CD4-positive, CD25-positive, alpha-beta regulatory T cell (primary cell): ENCODE measurements around the gene CHMP6. TPM values are rescaled to one million over a fixed set of nuclear protein-coding genes. Genes with fewer than 3 reads are reported as not detected.

Experiments used
- ATAC-seq, 2 donors: fragments of 150-1000 bp; cut with Tn5 transposase; one replicate each; pipeline ENCODE4 v1.10.0; 2021; ENCODE audit warnings: low read depth in 2 of 2, moderate number of reproducible peaks in 2 of 2, moderate library complexity in 1 of 2
- DNase-seq, 3 donors: peaks; one replicate each; pipeline versions ENCODE4 v3.0.0 to v3.0.0-alpha.2; 2012 to 2022; ENCODE audit warnings: mixed read lengths in 1 of 3
- H3K27ac ChIP-seq: one replicate; pipeline ENCODE4 v1.7.0; 2013; ENCODE audit warnings: mild to moderate bottlenecking, low read length; ENCODE audit not compliant: insufficient read depth, poor library complexity, severe bottlenecking
- H3K27me3 ChIP-seq: one replicate; pipeline ENCODE4 v1.7.0; 2013; ENCODE audit warnings: low read length; ENCODE audit not compliant: control insufficient read depth, insufficient read depth
- H3K36me3 ChIP-seq: one replicate; pipeline ENCODE4 v1.7.0; 2013; ENCODE audit warnings: mild to moderate bottlenecking, low read length, moderate library complexity; ENCODE audit not compliant: control insufficient read depth, insufficient read depth
- H3K4me1 ChIP-seq: 2 replicates; pipeline ENCODE4 v1.7.0; 2013; ENCODE audit warnings: mild to moderate bottlenecking, low read length; ENCODE audit not compliant: insufficient read depth, control insufficient read depth, poor library complexity, severe bottlenecking
- H3K4me3 ChIP-seq: one replicate; pipeline ENCODE4 v1.7.0; 2013; ENCODE audit warnings: low read depth, mild to moderate bottlenecking, low read length, moderate library complexity
- H3K9me3 ChIP-seq, 2 experiments: 1 replicate in 1 of 2; 2 replicates in 1 of 2; pipeline ENCODE4 v1.7.0; 2013; ENCODE audit warnings: low read length in 2 of 2, mild to moderate bottlenecking in 1 of 2, moderate library complexity in 1 of 2; ENCODE audit not compliant: control insufficient read depth in 2 of 2
- H3K27ac Mint-ChIP-seq, 3 donors: one replicate each; pipeline ENCODE4 v1.8.0; 2020 to 2022; ENCODE audit warnings: mild to moderate bottlenecking in 3 of 3, mixed read lengths in 3 of 3, moderate library complexity in 2 of 3
- H3K27me3 Mint-ChIP-seq: one replicate; pipeline ENCODE4 v1.8.0; 2022; ENCODE audit warnings: mild to moderate bottlenecking, mixed read lengths
- H3K36me3 Mint-ChIP-seq: one replicate; pipeline ENCODE4 v1.8.0; 2020; ENCODE audit warnings: mixed read lengths
- H3K4me1 Mint-ChIP-seq, 4 donors: one replicate each; pipeline ENCODE4 v1.8.0; 2020 to 2022; ENCODE audit warnings: mixed read lengths in 4 of 4, mild to moderate bottlenecking in 1 of 4
- H3K4me3 Mint-ChIP-seq, 4 donors: one replicate each; pipeline ENCODE4 v1.8.0; 2020 to 2022; ENCODE audit warnings: mild to moderate bottlenecking in 4 of 4, mixed read lengths in 4 of 4, moderate library complexity in 3 of 4
- H3K9me3 Mint-ChIP-seq, 7 donors: one replicate each; pipeline ENCODE4 v1.8.0; 2020 to 2022; ENCODE audit warnings: mixed read lengths in 7 of 7, mild to moderate bottlenecking in 3 of 7, moderate library complexity in 2 of 7
- polyA plus RNA-seq, 4 donors: library from polyadenylated mRNA; unstranded; fragments of 300-500 nt; fragmentation: Illumina TruSeq; gene quantifications; one replicate each; pipeline ENCODE4 v1.2.3, GENCODE V29; 2021
- total RNA-seq: library from RNA; stranded (reverse); gene quantifications from one replicate; pipeline ENCODE4 v1.2.3, GENCODE V29; 2022

Gene CHMP6
- total and polyA plus RNA-seq, 5 donors from 2014 or later: 25.5 to 43.5 (median 38.4) TPM

DNA sequence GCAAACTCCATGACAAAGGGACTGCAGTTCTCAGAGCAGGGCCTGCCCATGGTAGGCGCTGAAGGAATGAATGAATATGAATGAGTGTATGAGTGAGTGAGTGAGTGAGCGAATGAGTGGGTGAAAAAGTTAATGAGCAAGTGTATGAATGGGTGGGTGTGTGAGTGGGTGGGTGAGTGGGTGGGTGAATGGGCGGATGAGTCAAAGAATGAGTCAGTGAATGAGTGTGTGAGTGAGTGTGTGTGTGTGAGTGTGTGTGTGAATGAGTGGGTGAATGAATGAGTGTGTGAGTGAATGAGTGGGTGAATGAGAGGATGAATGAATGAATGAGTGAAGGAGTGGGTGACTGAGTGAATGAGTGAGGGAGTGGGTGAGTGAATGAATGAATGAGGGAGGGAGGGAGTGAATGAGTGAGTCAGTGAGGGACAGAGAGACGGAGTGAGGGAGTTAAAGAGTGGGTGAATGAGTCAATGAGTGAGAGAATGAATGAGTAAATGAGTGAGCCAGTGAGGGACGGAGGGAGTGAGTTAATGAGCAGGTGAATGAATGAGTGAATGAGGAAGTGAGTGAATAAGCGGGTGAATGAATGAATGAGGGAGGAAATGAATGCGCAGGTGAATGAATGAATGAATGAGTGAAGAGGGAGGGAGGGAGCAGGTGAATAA is 11.1 kb upstream of the CHMP6 start:
- Mint-ChIP-seq H3K4me3 (peak overlapping the region in 2 of 4 donors; percentile 31 to 62), H3K4me1 (peaks cover 0 to 10% (median 2%) of the 10 kb centered on the region in 4 donors), H3K36me3 (no peaks in the 10 kb centered on the region), H3K9me3 (peaks cover 0 to 1% (median 0%) of the 10 kb centered on the region in 7 donors), H3K27ac (peak overlapping the region in 1 of 3 donors; percentile 9), H3K27me3 (peaks cover 10% of the 10 kb centered on the region)
- H3K27me3 ChIP-seq: peaks cover 2% of the 10 kb centered on the region
- H3K4me3 ChIP-seq: no peak overlapping the region
- peak; percentile 17 to 22 for ATAC-seq
- H3K4me1 ChIP-seq: no peaks in the 10 kb centered on the region
- no peak overlapping the region for H3K27ac ChIP-seq
- H3K36me3 ChIP-seq: no peaks in the 10 kb centered on the region
- no peak for DNase-seq
- H3K9me3 ChIP-seq: no peaks in the 10 kb centered on the region

DNA sequence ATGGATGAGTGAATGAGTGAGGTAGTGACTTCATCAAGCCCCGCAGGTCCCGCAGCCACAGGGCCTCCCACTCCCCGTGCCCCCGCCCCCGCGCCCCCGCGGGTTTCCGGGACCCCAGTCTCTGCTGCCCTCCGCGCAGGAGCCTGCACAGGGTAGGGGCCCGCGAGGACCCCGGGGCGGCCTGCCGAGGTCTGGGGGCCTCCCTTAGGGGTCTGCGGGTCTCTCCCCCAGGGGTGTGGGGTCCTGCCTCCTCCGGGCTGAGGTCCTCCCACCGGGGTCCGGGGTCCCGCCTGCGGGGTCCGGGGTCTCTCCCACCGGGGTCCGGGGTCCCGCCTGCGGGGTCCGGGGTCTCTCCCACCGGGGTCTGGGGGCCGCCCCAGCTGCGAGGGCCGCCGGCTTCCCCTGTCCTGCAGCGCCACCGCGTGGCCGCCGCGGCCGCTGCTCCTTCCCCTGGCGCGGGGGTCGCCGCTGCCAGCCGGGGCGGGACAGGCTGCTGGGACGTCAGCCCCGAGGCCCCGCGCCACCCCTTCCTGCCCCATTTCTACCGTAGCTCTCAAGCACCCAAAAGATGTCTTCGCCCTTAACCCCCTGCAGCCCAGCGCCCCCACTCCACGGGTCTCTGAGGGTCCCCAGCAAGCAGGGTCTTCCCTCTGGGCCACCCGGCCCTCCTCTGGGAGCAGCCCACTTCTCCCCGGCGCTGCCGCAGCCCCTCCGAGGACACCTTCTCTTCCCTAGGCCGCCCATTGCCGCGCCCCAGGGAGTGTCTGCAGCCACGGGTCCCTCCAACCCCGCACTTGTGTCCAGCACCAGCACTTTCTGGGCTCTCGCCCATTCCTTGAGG is 10.4 kb upstream of the CHMP6 start:
- Mint-ChIP-seq H3K9me3 (peaks cover 0 to 1% (median 0%) of the 10 kb centered on the region in 7 donors), H3K27me3 (peaks cover 10% of the 10 kb centered on the region), H3K27ac (peak overlapping the region in 1 of 3 donors; percentile 9), H3K4me1 (peaks cover 0 to 10% (median 2%) of the 10 kb centered on the region in 4 donors), H3K4me3 (peak overlapping the region in 1 of 4 donors; percentile 31), H3K36me3 (no peaks in the 10 kb centered on the region)
- Histone ChIP-seq H3K27me3 (peaks cover 2% of the 10 kb centered on the region), H3K4me1 (no peaks in the 10 kb centered on the region), H3K4me3 (no peak overlapping the region), H3K9me3 (no peaks in the 10 kb centered on the region), H3K36me3 (no peaks in the 10 kb centered on the region), H3K27ac (no peak overlapping the region)
- DNase-seq (peak in 2 of 3 donors; percentile 16 to 31), ATAC-seq (peak; percentile 35 to 38)

- no peak overlapping the region for H3K27ac Mint-ChIP-seq
- Histone ChIP-seq H3K36me3 (no peaks in the 10 kb centered on the region), H3K9me3 (no peaks in the 10 kb centered on the region), H3K27ac (no peak overlapping the region), H3K4me3 (no peak overlapping the region), H3K4me1 (no peaks in the 10 kb centered on the region), H3K27me3 (peaks cover 2% of the 10 kb centered on the region)
- H3K4me1 Mint-ChIP-seq: peaks cover 0 to 10% (median 2%) of the 10 kb centered on the region in 4 donors
- no peaks in the 10 kb centered on the region for H3K36me3 Mint-ChIP-seq
- DNase-seq: no peak
- no peak for ATAC-seq
- no peak overlapping the region for H3K4me3 Mint-ChIP-seq
- peaks cover 10% of the 10 kb centered on the region for H3K27me3 Mint-ChIP-seq
- H3K9me3 Mint-ChIP-seq: peaks cover 0 to 1% (median 0%) of the 10 kb centered on the region in 7 donors
These were observed 9.7 kb upstream of the CHMP6 start for GRCh38 chr17:80981929-80982425.

DNA sequence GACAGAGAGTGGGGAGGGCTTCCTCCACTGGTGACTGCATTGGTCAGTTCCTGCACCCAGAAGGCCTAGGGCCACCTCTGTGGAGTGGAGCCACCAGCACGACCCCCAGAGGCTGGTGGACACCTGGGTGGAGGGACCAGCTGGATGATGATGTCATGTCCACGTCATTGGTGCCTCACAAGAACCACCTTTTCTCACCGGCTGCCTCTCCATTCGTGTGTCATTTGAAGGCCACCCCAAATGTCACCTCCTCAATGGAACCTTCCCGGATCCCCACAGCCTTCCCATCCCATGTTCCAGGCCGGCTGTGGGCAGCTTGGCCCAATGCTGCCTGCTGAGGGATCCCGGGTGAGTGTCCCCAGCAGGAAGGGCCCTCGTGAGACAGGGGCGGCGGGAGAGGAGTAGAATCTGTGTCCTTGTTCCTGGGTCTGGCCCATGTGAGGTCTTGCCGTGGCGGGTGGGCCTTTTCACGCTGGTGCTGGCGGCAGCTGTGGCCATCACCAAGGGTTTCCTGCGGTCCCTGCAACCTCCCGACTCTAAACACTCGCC is 9.1 kb upstream of the CHMP6 start:
- Mint-ChIP-seq H3K27me3 (peaks cover 10% of the 10 kb centered on the region), H3K36me3 (no peaks in the 10 kb centered on the region), H3K4me3 (no peak overlapping the region), H3K9me3 (peaks cover 0 to 1% (median 0%) of the 10 kb centered on the region in 7 donors), H3K27ac (no peak overlapping the region), H3K4me1 (peaks cover 0 to 10% (median 2%) of the 10 kb centered on the region in 4 donors)
- Histone ChIP-seq H3K27ac (no peak overlapping the region), H3K4me1 (no peaks in the 10 kb centered on the region), H3K9me3 (no peaks in the 10 kb centered on the region), H3K27me3 (peaks cover 2% of the 10 kb centered on the region), H3K36me3 (no peaks in the 10 kb centered on the region), H3K4me3 (no peak overlapping the region)
- ATAC-seq (no peak), DNase-seq (no peak)

DNA sequence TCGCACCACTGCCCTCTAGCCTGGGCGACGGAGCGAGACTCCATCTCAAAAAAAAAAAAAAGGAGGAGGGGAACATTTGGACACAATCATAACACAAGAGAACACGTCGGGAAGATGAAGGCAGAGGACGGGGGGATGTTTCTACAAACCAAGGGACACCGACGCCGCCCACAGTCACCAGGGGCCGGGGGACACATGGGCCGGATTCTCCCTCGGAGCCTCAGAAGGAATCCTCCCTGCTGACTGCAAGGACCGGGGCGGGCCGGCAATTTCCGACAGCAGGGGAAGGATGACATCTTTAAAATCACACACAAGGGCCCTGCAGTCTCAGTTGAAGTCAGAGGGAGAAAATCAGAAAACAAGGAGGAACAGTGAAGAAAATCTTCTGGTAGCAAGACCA is 8.1 kb upstream of the CHMP6 start:
- peaks cover 0 to 1% (median 0%) of the 10 kb centered on the region in 7 donors for H3K9me3 Mint-ChIP-seq

GRCh38 chr17:80984749-80985148 is 6.9 kb upstream of the CHMP6 start:
- H3K4me3 Mint-ChIP-seq: peak overlapping the region in 1 of 4 donors; percentile 25
- Histone ChIP-seq H3K4me1 (peaks cover 9% of the 10 kb centered on the region), H3K4me3 (no peak overlapping the region), H3K36me3 (no peaks in the 10 kb centered on the region), H3K27ac (no peak overlapping the region), H3K9me3 (no peaks in the 10 kb centered on the region), H3K27me3 (peaks cover 2% of the 10 kb centered on the region)
- DNase-seq: no peak
- no peak overlapping the region for H3K27ac Mint-ChIP-seq
- H3K27me3 Mint-ChIP-seq: peaks cover 10% of the 10 kb centered on the region
- H3K9me3 Mint-ChIP-seq: peaks cover 0 to 1% (median 0%) of the 10 kb centered on the region in 7 donors
- H3K36me3 Mint-ChIP-seq: no peaks in the 10 kb centered on the region
- no peak for ATAC-seq
- H3K4me1 Mint-ChIP-seq: peaks cover 0 to 16% (median 2%) of the 10 kb centered on the region in 4 donors

More for the DNA sequence above, 8.1 kb upstream of the CHMP6 start:
- Histone ChIP-seq H3K27ac (no peak overlapping the region), H3K4me1 (peaks cover under 1% of the 10 kb centered on the region), H3K4me3 (no peak overlapping the region), H3K36me3 (no peaks in the 10 kb centered on the region), H3K27me3 (peaks cover 2% of the 10 kb centered on the region), H3K9me3 (no peaks in the 10 kb centered on the region)
- H3K36me3 Mint-ChIP-seq: no peaks in the 10 kb centered on the region
- no peak overlapping the region for H3K4me3 Mint-ChIP-seq
- ATAC-seq (no peak), DNase-seq (no peak)
- peaks cover 10% of the 10 kb centered on the region for H3K27me3 Mint-ChIP-seq
- no peak overlapping the region for H3K27ac Mint-ChIP-seq
- H3K4me1 Mint-ChIP-seq: peaks cover 0 to 10% (median 2%) of the 10 kb centered on the region in 4 donors

DNA sequence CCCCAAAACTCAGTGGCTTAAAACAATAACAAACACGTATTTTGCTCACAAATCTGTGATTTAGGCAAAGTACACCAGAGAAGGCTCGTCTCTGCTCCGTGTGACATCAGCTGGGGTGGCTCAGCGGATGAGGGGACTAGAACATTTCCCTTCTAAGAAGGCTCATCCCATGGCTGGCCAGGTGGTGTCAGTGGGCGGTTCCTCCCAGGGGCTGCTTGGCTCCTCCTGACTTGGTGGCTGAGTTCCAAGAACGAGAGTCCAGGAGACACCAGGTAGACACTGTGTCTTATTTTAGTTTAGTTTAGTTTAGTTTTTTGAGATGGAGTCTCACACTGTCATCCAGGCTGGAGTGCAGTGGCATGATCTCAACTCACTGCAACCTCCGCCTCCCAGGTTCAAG is 5.6 kb upstream of the CHMP6 start:
- no peak for DNase-seq
- Histone ChIP-seq H3K4me1 (peaks cover 9% of the 10 kb centered on the region), H3K9me3 (no peaks in the 10 kb centered on the region), H3K36me3 (no peaks in the 10 kb centered on the region), H3K27ac (no peak overlapping the region), H3K4me3 (no peak overlapping the region), H3K27me3 (no peaks in the 10 kb centered on the region)
- no peaks in the 10 kb centered on the region for H3K36me3 Mint-ChIP-seq
- H3K4me3 Mint-ChIP-seq: no peak overlapping the region
- peaks cover 0 to 19% (median 0%) of the 10 kb centered on the region in 4 donors for H3K4me1 Mint-ChIP-seq
- ATAC-seq: no peak
- H3K9me3 Mint-ChIP-seq: no peaks in the 10 kb centered on the region
- H3K27ac Mint-ChIP-seq: peak overlapping the region in 1 of 3 donors; percentile 40
- H3K27me3 Mint-ChIP-seq: peaks cover 19% of the 10 kb centered on the region
